Body of pancreas (tissue), 4 donors: ENCODE measurements around the gene LENG9.
"Not testable (repeated sequence)": the region's sequence is repeated elsewhere in the genome, so short reads cannot be mapped to it uniquely, and the experiment has no call there.

Experiments used
- CTCF ChIP-seq, 7 experiments: fragments of 450-650 bp in 4 of 7; fragments of 200-600 bp in 3 of 7; sonication (generic) in 3 of 7; IDR thresholded peaks; one replicate each; pipeline ENCODE4 v1.5.1; 2016 to 2019; ENCODE audit warnings: antibody characterized with exemption in 7 of 7
- POLR2A ChIP-seq, 3 donors: fragments of 450-650 bp; IDR thresholded peaks; one replicate each; pipeline ENCODE4 v1.6.1; 2016; ENCODE audit warnings: antibody characterized with exemption in 3 of 3, mild to moderate bottlenecking in 2 of 3

GRCh38 chr19:54446349-54446748 lies 17.2 kb downstream of the LENG9 start:
- TF ChIP-seq CTCF (IDR thresholded peaks at IDR 0.05), result peak in 4 of 7 experiments; percentile 8 to 38 (median 22)
- not testable (repeated sequence) for TF ChIP-seq POLR2A (IDR thresholded peaks at IDR 0.05)
